ENCODE measurements around the gene SLC9A3. TPM values are rescaled to one million over a fixed set of nuclear protein-coding genes. Genes with fewer than 3 reads are reported as not detected.
A peak's percentile ranks its signal among the peaks of the same experiment; 100 is the strongest.

SLC9A3 gene
- total RNA-seq, 2 experiments from 2014 or later: 2.3 to 2.5 TPM

GRCh38 chr5:438481-438981 is 85.7 kb downstream of the SLC9A3 start:
- no peaks in the 10 kb centered on the region for H3K9me3 Mint-ChIP-seq
- POLR2A ChIA-PET: no interaction called here
- Histone ChIP-seq H3K27me3 (ENCODE audit: control insufficient read depth in 1 of 2, insufficient read depth in 2 of 2, low read length in 2 of 2) (peaks cover 0 to 3% of the 10 kb centered on the region in 2 experiments), H3K27ac (ENCODE audit: low read depth in 1 of 2, low read length in 2 of 2) (no peak overlapping the region), H3K4me1 (ENCODE audit: insufficient read depth, low read length) (peaks cover 13% of the 10 kb centered on the region), H3K36me3 (ENCODE audit: insufficient read depth, low read length) (no peaks in the 10 kb centered on the region), H3K4me3 (ENCODE audit: low read length) (no peak overlapping the region), H3K9me3 (ENCODE audit: control insufficient read depth in 1 of 2, insufficient read depth in 1 of 2, low read length in 2 of 2) (no peaks in the 10 kb centered on the region)
- CTCF ChIA-PET: interaction anchor here (0.7 kb wide), 1 partner anchor 70 kb away, joined by 3 read pairs; no protein-coding TSS in a partner anchor
- peaks cover 13% of the 10 kb centered on the region for H3K4me1 Mint-ChIP-seq (ENCODE audit: low read depth)
- no peak overlapping the region for H3K27ac Mint-ChIP-seq
- H3K36me3 Mint-ChIP-seq (ENCODE audit: low read depth): peaks cover 4% of the 10 kb centered on the region
- TF ChIP-seq CTCF (IDR thresholded peaks at IDR 0.05): no peak
- peak in 1 of 14 experiments; percentile 29 for DNase-seq
- intact Hi-C loops (cut with DNase I, micrococcal nuclease): no loop called here
- peaks cover 3% of the 10 kb centered on the region for H3K27me3 Mint-ChIP-seq
- H3K4me3 Mint-ChIP-seq: no peak overlapping the region
- no peak for ATAC-seq (ENCODE audit: poor library complexity)

DNA sequence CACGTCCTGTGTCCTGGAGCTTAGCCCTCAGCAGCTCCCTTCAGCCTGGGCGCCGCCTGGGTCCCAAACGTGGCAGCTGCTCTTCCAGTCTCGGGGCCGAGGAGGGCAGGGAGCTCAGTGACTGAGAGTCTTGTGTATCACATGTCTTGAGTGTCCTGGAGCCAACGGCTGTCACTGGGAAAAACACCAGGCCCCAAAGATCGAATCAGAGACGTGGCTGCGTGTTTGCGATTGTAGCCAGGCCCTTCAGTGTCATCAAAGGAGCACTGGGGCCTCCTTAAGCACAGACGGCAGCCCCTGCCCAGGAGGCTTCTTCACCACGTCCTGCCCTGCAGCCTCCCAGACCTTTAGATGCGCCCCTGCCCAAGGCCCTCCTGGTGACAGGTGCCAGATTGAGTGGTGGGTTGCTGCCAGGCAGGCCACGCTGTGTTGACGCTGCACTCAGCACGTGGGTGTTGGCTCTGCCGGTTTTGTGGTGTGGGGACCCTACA is 86.9 kb downstream of the SLC9A3 start:
- ChIA-PET POLR2A (no interaction called here), CTCF (no interaction called here)
- TF ChIP-seq CTCF (IDR thresholded peaks at IDR 0.05): no peak
- Histone ChIP-seq H3K36me3 (ENCODE audit: insufficient read depth, low read length) (no peaks in the 10 kb centered on the region), H3K27me3 (ENCODE audit: control insufficient read depth in 1 of 2, insufficient read depth in 2 of 2, low read length in 2 of 2) (peaks cover 0 to 4% of the 10 kb centered on the region in 2 experiments), H3K4me1 (ENCODE audit: insufficient read depth, low read length) (peaks cover 6% of the 10 kb centered on the region), H3K4me3 (ENCODE audit: low read length) (no peak overlapping the region), H3K9me3 (ENCODE audit: control insufficient read depth in 1 of 2, insufficient read depth in 1 of 2, low read length in 2 of 2) (no peaks in the 10 kb centered on the region), H3K27ac (ENCODE audit: low read depth in 1 of 2, low read length in 2 of 2) (no peak overlapping the region)
- H3K4me1 Mint-ChIP-seq (ENCODE audit: low read depth): peaks cover 8% of the 10 kb centered on the region
- DNase-seq (no peak), ATAC-seq (ENCODE audit: poor library complexity) (no peak)
- peaks cover 3% of the 10 kb centered on the region for H3K27me3 Mint-ChIP-seq
- H3K36me3 Mint-ChIP-seq (ENCODE audit: low read depth): no peaks in the 10 kb centered on the region
- H3K4me3 Mint-ChIP-seq: no peak overlapping the region
- H3K27ac Mint-ChIP-seq: no peak overlapping the region
- no peaks in the 10 kb centered on the region for H3K9me3 Mint-ChIP-seq
- intact Hi-C loops (cut with DNase I, micrococcal nuclease): no loop called here

DNA sequence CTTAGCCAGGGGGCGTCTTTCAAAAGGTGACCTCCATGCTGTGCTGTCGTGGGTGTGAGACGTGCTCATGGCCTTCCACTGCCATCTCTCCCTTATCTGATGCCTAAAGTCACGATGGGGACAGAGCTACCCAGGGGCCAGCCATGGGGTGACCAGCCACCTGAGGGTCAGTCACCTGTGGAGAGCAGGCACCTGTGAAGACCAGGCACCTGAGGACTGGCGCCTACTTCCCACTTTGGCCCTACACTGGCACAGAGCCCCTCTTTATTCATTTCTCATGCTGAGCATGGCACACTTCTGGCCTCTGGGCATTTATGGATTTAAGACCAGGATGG is 87.6 kb downstream of the SLC9A3 start:
- POLR2A ChIA-PET: no interaction called here
- Histone ChIP-seq H3K27me3 (ENCODE audit: control insufficient read depth in 1 of 2, insufficient read depth in 2 of 2, low read length in 2 of 2) (peaks cover 0 to 4% of the 10 kb centered on the region in 2 experiments), H3K4me1 (ENCODE audit: insufficient read depth, low read length) (no peaks in the 10 kb centered on the region), H3K36me3 (ENCODE audit: insufficient read depth, low read length) (no peaks in the 10 kb centered on the region), H3K27ac (ENCODE audit: low read depth in 1 of 2, low read length in 2 of 2) (no peak overlapping the region), H3K4me3 (ENCODE audit: low read length) (no peak overlapping the region), H3K9me3 (ENCODE audit: control insufficient read depth in 1 of 2, insufficient read depth in 1 of 2, low read length in 2 of 2) (no peaks in the 10 kb centered on the region)
- DNase-seq: no peak
- peaks cover 1% of the 10 kb centered on the region for H3K4me1 Mint-ChIP-seq (ENCODE audit: low read depth)
- H3K36me3 Mint-ChIP-seq (ENCODE audit: low read depth): no peaks in the 10 kb centered on the region
- TF ChIP-seq CTCF (IDR thresholded peaks at IDR 0.05): no peak
- no peak overlapping the region for H3K27ac Mint-ChIP-seq
- H3K9me3 Mint-ChIP-seq: no peaks in the 10 kb centered on the region
- no peak for ATAC-seq (ENCODE audit: poor library complexity)
- CTCF ChIA-PET: no interaction called here
- intact Hi-C loops (cut with DNase I, micrococcal nuclease): no loop called here
- H3K4me3 Mint-ChIP-seq: no peak overlapping the region
- peaks cover 3% of the 10 kb centered on the region for H3K27me3 Mint-ChIP-seq
